ENCODE data around the gene SCARB1.
A peak's percentile ranks its signal among the peaks of the same experiment; 100 is the strongest.

SCARB1 gene

GRCh38 chr12:124763594-124763979 lies 100.1 kb downstream of the SCARB1 start:
- Histone ChIP-seq H3K9me3 (ENCODE audit: low read length) (no peaks in the 10 kb centered on the region), H3K4me1 (ENCODE audit: insufficient read depth, low read length) (peaks cover 49% of the 10 kb centered on the region), H3K27me3 (ENCODE audit: control insufficient read depth in 1 of 2, insufficient read depth in 2 of 2, low read length in 2 of 2) (no peaks in the 10 kb centered on the region), H3K27ac (ENCODE audit: low read depth, low read length) (no peak overlapping the region), H3K9ac (ENCODE audit: low read length) (no peak overlapping the region), H3K36me3 (ENCODE audit: insufficient read depth, low read length) (no peaks in the 10 kb centered on the region), H3K4me3 (ENCODE audit: low read depth in 1 of 2, low read length in 2 of 2) (no peak overlapping the region)

- Histone ChIP-seq H3K4me1 (ENCODE audit: insufficient read depth, low read length) (peaks cover 49% of the 10 kb centered on the region), H3K9ac (ENCODE audit: low read length) (no peak overlapping the region), H3K36me3 (ENCODE audit: insufficient read depth, low read length) (no peaks in the 10 kb centered on the region), H3K9me3 (ENCODE audit: low read length) (no peaks in the 10 kb centered on the region), H3K27me3 (ENCODE audit: control insufficient read depth in 1 of 2, insufficient read depth in 2 of 2, low read length in 2 of 2) (no peaks in the 10 kb centered on the region), H3K4me3 (ENCODE audit: low read depth in 1 of 2, low read length in 2 of 2) (no peak overlapping the region), H3K27ac (ENCODE audit: low read depth, low read length) (no peak overlapping the region)
Observed at GRCh38 chr12:124762791-124763593, 100.7 kb downstream of the SCARB1 start.

- Histone ChIP-seq H3K9ac (ENCODE audit: low read length) (no peak overlapping the region), H3K9me3 (ENCODE audit: low read length) (no peaks in the 10 kb centered on the region), H3K4me3 (ENCODE audit: low read depth in 1 of 2, low read length in 2 of 2) (no peak overlapping the region), H3K36me3 (ENCODE audit: insufficient read depth, low read length) (no peaks in the 10 kb centered on the region), H3K4me1 (ENCODE audit: insufficient read depth, low read length) (peaks cover 48% of the 10 kb centered on the region), H3K27ac (ENCODE audit: low read depth, low read length) (no peak overlapping the region), H3K27me3 (ENCODE audit: control insufficient read depth in 1 of 2, insufficient read depth in 2 of 2, low read length in 2 of 2) (no peaks in the 10 kb centered on the region)
Observed at GRCh38 chr12:124762384-124762783, 101.3 kb downstream of the SCARB1 start.

- no peak overlapping the region for H3K27ac ChIP-seq (ENCODE audit: low read depth, low read length)
Observed at GRCh38 chr12:124761871-124762270, 101.8 kb downstream of the SCARB1 start.

GRCh38 chr12:124761056-124761455 lies 102.6 kb downstream of the SCARB1 start:
- Histone ChIP-seq H3K36me3 (ENCODE audit: insufficient read depth, low read length) (no peaks in the 10 kb centered on the region), H3K4me3 (ENCODE audit: low read depth in 1 of 2, low read length in 2 of 2) (no peak overlapping the region), H3K9me3 (ENCODE audit: low read length) (no peaks in the 10 kb centered on the region), H3K27ac (ENCODE audit: low read depth, low read length) (no peak overlapping the region), H3K4me1 (ENCODE audit: insufficient read depth, low read length) (peaks cover 36% of the 10 kb centered on the region), H3K9ac (ENCODE audit: low read length) (no peak overlapping the region), H3K27me3 (ENCODE audit: control insufficient read depth in 1 of 2, insufficient read depth in 2 of 2, low read length in 2 of 2) (no peaks in the 10 kb centered on the region)

More at GRCh38 chr12:124761871-124762270, 101.8 kb downstream of the SCARB1 start:
- no peaks in the 10 kb centered on the region for H3K27me3 ChIP-seq (ENCODE audit: control insufficient read depth in 1 of 2, insufficient read depth in 2 of 2, low read length in 2 of 2)
- no peaks in the 10 kb centered on the region for H3K36me3 ChIP-seq (ENCODE audit: insufficient read depth, low read length)
- H3K4me3 ChIP-seq (ENCODE audit: low read depth in 1 of 2, low read length in 2 of 2): no peak overlapping the region
- H3K4me1 ChIP-seq (ENCODE audit: insufficient read depth, low read length): peaks cover 43% of the 10 kb centered on the region
- no peaks in the 10 kb centered on the region for H3K9me3 ChIP-seq (ENCODE audit: low read length)
- H3K9ac ChIP-seq (ENCODE audit: low read length): no peak overlapping the region

GRCh38 chr12:124760560-124760959 lies 103.1 kb downstream of the SCARB1 start:
- Histone ChIP-seq H3K9me3 (ENCODE audit: low read length) (no peaks in the 10 kb centered on the region), H3K9ac (ENCODE audit: low read length) (no peak overlapping the region), H3K4me3 (ENCODE audit: low read depth in 1 of 2, low read length in 2 of 2) (no peak overlapping the region), H3K4me1 (ENCODE audit: insufficient read depth, low read length) (peaks cover 36% of the 10 kb centered on the region), H3K36me3 (ENCODE audit: insufficient read depth, low read length) (no peaks in the 10 kb centered on the region), H3K27ac (ENCODE audit: low read depth, low read length) (no peak overlapping the region), H3K27me3 (ENCODE audit: control insufficient read depth in 1 of 2, insufficient read depth in 2 of 2, low read length in 2 of 2) (no peaks in the 10 kb centered on the region)

GRCh38 chr12:124759841-124760503 lies 103.7 kb downstream of the SCARB1 start:
- H3K9ac ChIP-seq (ENCODE audit: low read length): no peak overlapping the region
- H3K4me1 ChIP-seq (ENCODE audit: insufficient read depth, low read length): peaks cover 36% of the 10 kb centered on the region
- H3K9me3 ChIP-seq (ENCODE audit: low read length): no peaks in the 10 kb centered on the region
- H3K27me3 ChIP-seq (ENCODE audit: control insufficient read depth in 1 of 2, insufficient read depth in 2 of 2, low read length in 2 of 2): no peaks in the 10 kb centered on the region
- H3K27ac ChIP-seq (ENCODE audit: low read depth, low read length): peak overlapping the region; percentile 31
- H3K4me3 ChIP-seq (ENCODE audit: low read depth in 1 of 2, low read length in 2 of 2): no peak overlapping the region
- H3K36me3 ChIP-seq (ENCODE audit: insufficient read depth, low read length): no peaks in the 10 kb centered on the region

GRCh38 chr12:124758266-124759220 lies 105.1 kb downstream of the SCARB1 start:
- H3K36me3 ChIP-seq (ENCODE audit: insufficient read depth, low read length): no peaks in the 10 kb centered on the region
- H3K4me3 ChIP-seq (ENCODE audit: low read depth in 1 of 2, low read length in 2 of 2): no peak overlapping the region
- no peak overlapping the region for H3K27ac ChIP-seq (ENCODE audit: low read depth, low read length)
- H3K9ac ChIP-seq (ENCODE audit: low read length): no peak overlapping the region
- H3K9me3 ChIP-seq (ENCODE audit: low read length): no peaks in the 10 kb centered on the region
- no peaks in the 10 kb centered on the region for H3K27me3 ChIP-seq (ENCODE audit: control insufficient read depth in 1 of 2, insufficient read depth in 2 of 2, low read length in 2 of 2)
- peaks cover 43% of the 10 kb centered on the region for H3K4me1 ChIP-seq (ENCODE audit: insufficient read depth, low read length)

GRCh38 chr12:124757329-124757728 lies 106.3 kb downstream of the SCARB1 start:
- Histone ChIP-seq H3K9ac (ENCODE audit: low read length) (no peak overlapping the region), H3K36me3 (ENCODE audit: insufficient read depth, low read length) (no peaks in the 10 kb centered on the region), H3K9me3 (ENCODE audit: low read length) (no peaks in the 10 kb centered on the region), H3K27me3 (ENCODE audit: control insufficient read depth in 1 of 2, insufficient read depth in 2 of 2, low read length in 2 of 2) (no peaks in the 10 kb centered on the region), H3K4me3 (ENCODE audit: low read depth in 1 of 2, low read length in 2 of 2) (no peak overlapping the region), H3K27ac (ENCODE audit: low read depth, low read length) (no peak overlapping the region), H3K4me1 (ENCODE audit: insufficient read depth, low read length) (peaks cover 52% of the 10 kb centered on the region)

- H3K36me3 ChIP-seq (ENCODE audit: insufficient read depth, low read length): no peaks in the 10 kb centered on the region
- H3K4me3 ChIP-seq (ENCODE audit: low read depth in 1 of 2, low read length in 2 of 2): no peak overlapping the region
- H3K27me3 ChIP-seq (ENCODE audit: control insufficient read depth in 1 of 2, insufficient read depth in 2 of 2, low read length in 2 of 2): no peaks in the 10 kb centered on the region
- peaks cover 48% of the 10 kb centered on the region for H3K4me1 ChIP-seq (ENCODE audit: insufficient read depth, low read length)
- no peak overlapping the region for H3K9ac ChIP-seq (ENCODE audit: low read length)
- no peak overlapping the region for H3K27ac ChIP-seq (ENCODE audit: low read depth, low read length)
- H3K9me3 ChIP-seq (ENCODE audit: low read length): no peaks in the 10 kb centered on the region
Observed at GRCh38 chr12:124756760-124757159, 106.9 kb downstream of the SCARB1 start.

- Histone ChIP-seq H3K4me1 (ENCODE audit: insufficient read depth, low read length) (peaks cover 49% of the 10 kb centered on the region), H3K9ac (ENCODE audit: low read length) (no peak overlapping the region), H3K27me3 (ENCODE audit: control insufficient read depth in 1 of 2, insufficient read depth in 2 of 2, low read length in 2 of 2) (no peaks in the 10 kb centered on the region), H3K9me3 (ENCODE audit: low read length) (no peaks in the 10 kb centered on the region), H3K27ac (ENCODE audit: low read depth, low read length) (no peak overlapping the region), H3K4me3 (ENCODE audit: low read depth in 1 of 2, low read length in 2 of 2) (no peak overlapping the region), H3K36me3 (ENCODE audit: insufficient read depth, low read length) (no peaks in the 10 kb centered on the region)
Observed at GRCh38 chr12:124756166-124756565, 107.5 kb downstream of the SCARB1 start.

Measured in muscle layer of colon (tissue), 2 donors.